ENCODE results near the gene TNS3.

The TNS3 gene

GRCh38 chr7:47332213-47332612, 249.7 kb downstream of the TNS3 start:
- no peak overlapping the region for H3K4me3 ChIP-seq (ENCODE audit: low read depth, low read length)
- TF ChIP-seq CTCF (IDR thresholded peaks at IDR 0.05; ENCODE audit: low read depth, low read length) = no peak

- TF ChIP-seq CTCF (IDR thresholded peaks at IDR 0.05; ENCODE audit: low read depth, low read length) = no peak
- H3K4me3 ChIP-seq (ENCODE audit: low read depth, low read length) = no peak overlapping the region
Measured at GRCh38 chr7:47331179-47331565, 250.7 kb downstream of the TNS3 start.

- H3K4me3 ChIP-seq (ENCODE audit: low read depth, low read length) = no peak overlapping the region
- TF ChIP-seq CTCF (IDR thresholded peaks at IDR 0.05; ENCODE audit: low read depth, low read length) = no peak
Measured at GRCh38 chr7:47330561-47331178, 251.2 kb downstream of the TNS3 start.

GRCh38 chr7:47330026-47330425, 251.9 kb downstream of the TNS3 start:
- TF ChIP-seq CTCF (IDR thresholded peaks at IDR 0.05; ENCODE audit: low read depth, low read length) = no peak
- no peak overlapping the region for H3K4me3 ChIP-seq (ENCODE audit: low read depth, low read length)

- no peak overlapping the region for H3K4me3 ChIP-seq (ENCODE audit: low read depth, low read length)
- no peak for TF ChIP-seq CTCF (IDR thresholded peaks at IDR 0.05; ENCODE audit: low read depth, low read length)
Measured at GRCh38 chr7:47329320-47329926, 252.5 kb downstream of the TNS3 start.

GRCh38 chr7:47328392-47329319, 253.3 kb downstream of the TNS3 start:
- TF ChIP-seq CTCF (IDR thresholded peaks at IDR 0.05; ENCODE audit: low read depth, low read length) = no peak
- peak overlapping the region; percentile 36 for H3K4me3 ChIP-seq (ENCODE audit: low read depth, low read length)

Data from WI38 (cell line).